Parathyroid adenoma (tissue), 2 donors: ENCODE data around the gene MAGED2.

ENCODE experiments used
- H2AFZ ChIP-seq: fragments of 300-600 bp; sonication (generic); one replicate; pipeline ENCODE4 v1.7.0; 2017; ENCODE audit warnings: antibody characterized with exemption, mild to moderate bottlenecking
- H3K27ac ChIP-seq: fragments of 300-600 bp; sonication (generic); one replicate; pipeline ENCODE4 v1.7.0; 2017
- H3K27me3 ChIP-seq: fragments of 300-600 bp; sonication (generic); one replicate; pipeline ENCODE4 v1.7.0; 2017; ENCODE audit warnings: low read length; ENCODE audit not compliant: control insufficient read depth, insufficient read depth
- H3K36me3 ChIP-seq: fragments of 300-600 bp; sonication (generic); one replicate; pipeline ENCODE4 v1.7.0; 2017; ENCODE audit warnings: low read length; ENCODE audit not compliant: control insufficient read depth, insufficient read depth
- H3K4me1 ChIP-seq: fragments of 300-600 bp; sonication (generic); one replicate; pipeline ENCODE4 v1.7.0; 2017; ENCODE audit warnings: control low read depth
- H3K4me2 ChIP-seq: fragments of 300-600 bp; sonication (generic); one replicate; pipeline ENCODE4 v1.7.0; 2017; ENCODE audit warnings: low read length
- H3K4me3 ChIP-seq: fragments of 300-600 bp; sonication (generic); one replicate; pipeline ENCODE4 v1.7.0; 2017; ENCODE audit warnings: low read depth, low read length
- H3K79me2 ChIP-seq: fragments of 300-600 bp; sonication (generic); one replicate; pipeline ENCODE4 v1.7.0; 2017; ENCODE audit warnings: control low read depth
- H3K9ac ChIP-seq: fragments of 300-600 bp; sonication (generic); one replicate; pipeline ENCODE4 v1.7.0; 2017; ENCODE audit warnings: mild to moderate bottlenecking
- H3K9me3 ChIP-seq: fragments of 300-600 bp; sonication (generic); one replicate; pipeline ENCODE4 v1.7.0; 2017; ENCODE audit warnings: low read length; ENCODE audit not compliant: control insufficient read depth
- CTCF ChIP-seq: fragments of 300-600 bp; sonication (generic); IDR thresholded peaks from one replicate; pipeline ENCODE4 v1.7.0; 2017; ENCODE audit warnings: antibody characterized with exemption, mild to moderate bottlenecking
- donor health status: primary hyperparathyroidism.

The MAGED2 gene

GRCh38 chrX:54817220-54817820, 9.8 kb downstream of the MAGED2 start:
- Histone ChIP-seq H3K9me3 (no peaks in the 10 kb centered on the region), H3K4me1 (no peaks in the 10 kb centered on the region), H3K36me3 (no peaks in the 10 kb centered on the region), H3K4me3 (no peak overlapping the region), H3K9ac (no peak overlapping the region), H3K79me2 (no peaks in the 10 kb centered on the region), H2AFZ (no peak overlapping the region), H3K27me3 (no peaks in the 10 kb centered on the region), H3K27ac (no peak overlapping the region), H3K4me2 (no peak overlapping the region)
- TF ChIP-seq CTCF = no peak

GRCh38 chrX:54818221-54818620, 10.7 kb downstream of the MAGED2 start:
- H3K4me1 ChIP-seq = no peaks in the 10 kb centered on the region
- H3K79me2 ChIP-seq = no peaks in the 10 kb centered on the region
- no peaks in the 10 kb centered on the region for H3K36me3 ChIP-seq
- no peaks in the 10 kb centered on the region for H3K27me3 ChIP-seq
- no peak overlapping the region for H2AFZ ChIP-seq
- H3K9ac ChIP-seq = no peak overlapping the region
- TF ChIP-seq CTCF = no peak
- no peak overlapping the region for H3K27ac ChIP-seq
- H3K4me3 ChIP-seq = no peak overlapping the region
- no peaks in the 10 kb centered on the region for H3K9me3 ChIP-seq
- no peak overlapping the region for H3K4me2 ChIP-seq

GRCh38 chrX:54819201-54819600, 11.7 kb downstream of the MAGED2 start:
- Histone ChIP-seq H3K4me3 (no peak overlapping the region), H2AFZ (no peak overlapping the region), H3K36me3 (no peaks in the 10 kb centered on the region), H3K27me3 (no peaks in the 10 kb centered on the region), H3K27ac (no peak overlapping the region), H3K9ac (no peak overlapping the region), H3K4me1 (no peaks in the 10 kb centered on the region), H3K9me3 (no peaks in the 10 kb centered on the region), H3K4me2 (no peak overlapping the region), H3K79me2 (no peaks in the 10 kb centered on the region)
- TF ChIP-seq CTCF = no peak

- Histone ChIP-seq H3K4me2 (no peak overlapping the region), H3K27me3 (no peaks in the 10 kb centered on the region), H3K9me3 (no peaks in the 10 kb centered on the region), H3K27ac (no peak overlapping the region), H3K9ac (no peak overlapping the region), H3K36me3 (no peaks in the 10 kb centered on the region), H2AFZ (no peak overlapping the region), H3K79me2 (no peaks in the 10 kb centered on the region), H3K4me3 (no peak overlapping the region), H3K4me1 (no peaks in the 10 kb centered on the region)
- no peak for TF ChIP-seq CTCF
These were observed 13.2 kb downstream of the MAGED2 start for GRCh38 chrX:54820737-54821136.

- Histone ChIP-seq H3K9ac (no peak overlapping the region), H3K36me3 (no peaks in the 10 kb centered on the region), H3K79me2 (no peaks in the 10 kb centered on the region), H3K4me2 (no peak overlapping the region), H2AFZ (no peak overlapping the region), H3K9me3 (no peaks in the 10 kb centered on the region), H3K4me1 (no peaks in the 10 kb centered on the region), H3K27ac (no peak overlapping the region), H3K27me3 (no peaks in the 10 kb centered on the region), H3K4me3 (no peak overlapping the region)
- no peak for TF ChIP-seq CTCF
These were observed 13.8 kb downstream of the MAGED2 start for GRCh38 chrX:54821310-54821709.
